Brain microvascular endothelial cell (primary cell): Measurements from ENCODE around the gene SYNE3.

Experiments used
- DNase-seq: peaks from one replicate; pipeline ENCODE4 v3.0.0-alpha.2; 2020
- H3K27ac ChIP-seq: fragments of 250-450 bp; sonication (Bioruptor Pico); 2 replicates; pipeline ENCODE4 v1.5.1; 2020; ENCODE audit warnings: mild to moderate bottlenecking, moderate library complexity
- H3K27me3 ChIP-seq: fragments of 250-450 bp; sonication (Bioruptor Pico); replicated peaks from 2 replicates; pipeline ENCODE4 v1.5.1; 2020; ENCODE audit warnings: mild to moderate bottlenecking
- H3K36me3 ChIP-seq: fragments of 250-450 bp; sonication (Bioruptor Pico); replicated peaks from 2 replicates; pipeline ENCODE4 v1.5.1; 2020; ENCODE audit warnings: mild to moderate bottlenecking
- H3K4me3 ChIP-seq: 2 replicates; pipeline ENCODE4 v1.5.1; 2011; ENCODE audit warnings: low read depth, mild to moderate bottlenecking, control low read depth, low read length, moderate library complexity
- in situ Hi-C: cut with HindIII; loops from 2 replicates; pipeline ENCODE4 v1.10.0; 2017; ENCODE audit warnings: low sequenced_read_pairs, low pct_ligation_motif_present
- TF ChIP-seq, protein P1 (sequence below): IDR thresholded peaks from 2 replicates; pipeline ENCODE4 v1.5.1; 2011; ENCODE audit warnings: low read depth, mild to moderate bottlenecking, moderate library complexity, low read length, control low read depth, inconsistent platforms; ENCODE audit errors: missing control alignments

The SYNE3 gene

DNA sequence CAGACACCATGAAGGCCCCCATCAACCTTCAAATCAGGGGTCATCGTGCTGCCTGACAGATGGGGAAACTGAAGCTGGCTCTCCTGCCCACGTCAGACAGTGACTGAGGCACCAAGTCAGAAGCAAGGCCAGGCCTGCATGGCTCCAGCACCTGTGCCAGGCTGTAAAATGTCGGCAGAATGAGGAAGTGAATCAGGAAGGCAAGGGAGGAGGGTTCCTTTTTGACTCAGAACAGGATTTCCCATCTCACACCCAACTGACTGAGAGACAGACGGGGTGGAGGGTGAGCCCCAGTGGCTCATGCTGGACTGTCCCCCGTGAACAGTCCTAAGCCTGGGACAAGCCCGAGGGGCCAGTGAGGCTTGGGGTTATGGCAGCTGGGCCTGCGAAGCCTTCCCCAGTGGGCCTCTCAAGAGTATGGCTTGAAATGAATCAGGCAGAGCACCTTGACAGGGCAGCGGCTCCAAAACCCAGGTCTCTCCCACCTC, 20.9 kb downstream of the SYNE3 start:
- Histone ChIP-seq H3K4me3 (no peak overlapping the region), H3K36me3 (no peaks in the 10 kb centered on the region), H3K27ac (no peak overlapping the region), H3K27me3 (no peaks in the 10 kb centered on the region)
- TF ChIP-seq, protein P1, sequence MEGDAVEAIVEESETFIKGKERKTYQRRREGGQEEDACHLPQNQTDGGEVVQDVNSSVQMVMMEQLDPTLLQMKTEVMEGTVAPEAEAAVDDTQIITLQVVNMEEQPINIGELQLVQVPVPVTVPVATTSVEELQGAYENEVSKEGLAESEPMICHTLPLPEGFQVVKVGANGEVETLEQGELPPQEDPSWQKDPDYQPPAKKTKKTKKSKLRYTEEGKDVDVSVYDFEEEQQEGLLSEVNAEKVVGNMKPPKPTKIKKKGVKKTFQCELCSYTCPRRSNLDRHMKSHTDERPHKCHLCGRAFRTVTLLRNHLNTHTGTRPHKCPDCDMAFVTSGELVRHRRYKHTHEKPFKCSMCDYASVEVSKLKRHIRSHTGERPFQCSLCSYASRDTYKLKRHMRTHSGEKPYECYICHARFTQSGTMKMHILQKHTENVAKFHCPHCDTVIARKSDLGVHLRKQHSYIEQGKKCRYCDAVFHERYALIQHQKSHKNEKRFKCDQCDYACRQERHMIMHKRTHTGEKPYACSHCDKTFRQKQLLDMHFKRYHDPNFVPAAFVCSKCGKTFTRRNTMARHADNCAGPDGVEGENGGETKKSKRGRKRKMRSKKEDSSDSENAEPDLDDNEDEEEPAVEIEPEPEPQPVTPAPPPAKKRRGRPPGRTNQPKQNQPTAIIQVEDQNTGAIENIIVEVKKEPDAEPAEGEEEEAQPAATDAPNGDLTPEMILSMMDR: no peak
- in situ Hi-C loops: no loop called here
- no peak for DNase-seq

DNA sequence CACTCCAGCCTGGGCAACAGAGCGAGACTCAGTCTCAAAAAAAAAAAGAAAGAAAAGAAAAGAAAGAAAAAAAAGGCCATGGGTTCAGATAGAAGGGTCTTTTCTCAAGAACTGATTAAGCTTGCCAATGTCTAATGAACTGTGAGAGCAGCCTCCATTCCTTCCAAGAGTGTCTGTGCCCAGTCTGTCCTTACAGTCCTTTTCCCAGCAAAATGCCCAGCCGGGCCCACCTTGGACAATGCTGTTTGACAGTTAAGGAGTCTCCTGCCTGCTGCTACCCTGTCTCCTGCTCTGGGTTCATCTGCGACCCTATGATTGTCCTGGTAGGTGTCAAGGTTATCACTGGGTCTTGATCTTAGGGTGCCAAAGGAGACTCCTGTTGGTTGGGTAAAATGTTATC, 21.4 kb downstream of the SYNE3 start:
- Histone ChIP-seq H3K27me3 (no peaks in the 10 kb centered on the region), H3K36me3 (no peaks in the 10 kb centered on the region), H3K4me3 (no peak overlapping the region), H3K27ac (no peak overlapping the region)
- in situ Hi-C loops: no loop called here
- no peak for DNase-seq
- TF ChIP-seq, protein P1: no peak

DNA sequence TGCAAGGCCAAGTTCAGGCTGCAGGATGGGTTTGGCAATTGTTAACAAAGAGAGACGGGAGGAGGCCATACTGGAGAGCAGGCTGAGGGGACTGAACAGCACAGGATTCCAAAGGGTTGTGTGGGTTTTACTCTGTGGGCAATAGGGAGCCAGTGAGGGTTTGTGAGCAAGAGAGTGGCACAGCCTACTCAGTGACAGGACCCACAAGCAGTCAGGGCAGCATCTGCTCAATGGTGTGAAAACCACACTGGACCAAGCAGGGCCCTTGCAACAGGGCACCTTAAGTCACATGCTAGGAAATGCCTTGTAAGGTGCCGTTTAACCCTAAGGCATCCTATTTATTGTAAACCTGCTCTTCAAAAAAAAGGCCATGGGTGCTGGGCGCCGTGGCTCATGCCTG, 22.0 kb downstream of the SYNE3 start:
- Histone ChIP-seq H3K27ac (no peak overlapping the region), H3K36me3 (no peaks in the 10 kb centered on the region), H3K27me3 (no peaks in the 10 kb centered on the region), H3K4me3 (no peak overlapping the region)
- in situ Hi-C loops: no loop called here
- DNase-seq: no peak
- TF ChIP-seq, protein P1: no peak

DNA sequence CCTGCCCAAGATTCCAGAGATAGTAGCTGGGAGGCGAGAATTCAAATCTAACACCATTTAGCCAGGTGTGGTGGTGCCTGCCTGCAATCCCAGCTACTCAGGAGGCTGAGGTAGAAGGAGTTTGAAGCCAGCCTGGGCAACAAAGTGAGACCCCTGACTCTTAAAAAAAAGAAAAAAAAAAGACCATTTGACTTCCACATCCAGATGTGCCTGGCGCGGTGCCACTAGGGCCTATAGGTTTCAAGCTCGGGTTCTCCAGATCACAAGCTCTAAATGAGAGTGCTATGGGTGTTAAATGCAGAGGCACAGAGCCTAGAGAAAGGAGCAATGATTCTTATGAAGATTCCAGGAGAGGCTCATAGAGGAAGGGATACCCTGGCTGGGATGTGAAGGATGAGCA, 22.5 kb downstream of the SYNE3 start:
- TF ChIP-seq, protein P1: no peak
- Histone ChIP-seq H3K36me3 (no peaks in the 10 kb centered on the region), H3K27ac (no peak overlapping the region), H3K27me3 (no peaks in the 10 kb centered on the region), H3K4me3 (no peak overlapping the region)
- in situ Hi-C loops: no loop called here
- DNase-seq: no peak

DNA sequence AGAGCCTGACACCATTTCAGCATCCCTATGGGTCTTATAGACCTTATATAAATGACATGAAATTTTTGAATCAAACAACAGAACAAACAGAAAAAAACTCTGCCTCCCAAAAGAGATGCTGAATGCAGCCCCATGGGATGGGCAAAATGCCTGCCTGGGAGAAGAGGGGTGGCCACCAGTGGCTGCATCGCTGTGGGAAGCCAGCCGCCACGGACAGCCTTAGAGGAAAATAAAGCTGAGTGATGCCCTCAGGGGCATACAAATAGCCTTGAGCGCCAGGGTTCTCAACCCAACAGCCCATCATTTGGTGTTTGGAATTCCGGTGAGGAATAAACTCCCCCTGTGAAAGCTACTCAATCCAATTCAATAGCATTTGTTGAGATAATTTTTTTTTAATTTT, 22.9 kb downstream of the SYNE3 start:
- no peak for DNase-seq
- no peak overlapping the region for H3K27ac ChIP-seq
- H3K36me3 ChIP-seq: no peaks in the 10 kb centered on the region
- TF ChIP-seq, protein P1: no peak
- in situ Hi-C loops: no loop called here
- no peak overlapping the region for H3K4me3 ChIP-seq
- no peaks in the 10 kb centered on the region for H3K27me3 ChIP-seq

DNA sequence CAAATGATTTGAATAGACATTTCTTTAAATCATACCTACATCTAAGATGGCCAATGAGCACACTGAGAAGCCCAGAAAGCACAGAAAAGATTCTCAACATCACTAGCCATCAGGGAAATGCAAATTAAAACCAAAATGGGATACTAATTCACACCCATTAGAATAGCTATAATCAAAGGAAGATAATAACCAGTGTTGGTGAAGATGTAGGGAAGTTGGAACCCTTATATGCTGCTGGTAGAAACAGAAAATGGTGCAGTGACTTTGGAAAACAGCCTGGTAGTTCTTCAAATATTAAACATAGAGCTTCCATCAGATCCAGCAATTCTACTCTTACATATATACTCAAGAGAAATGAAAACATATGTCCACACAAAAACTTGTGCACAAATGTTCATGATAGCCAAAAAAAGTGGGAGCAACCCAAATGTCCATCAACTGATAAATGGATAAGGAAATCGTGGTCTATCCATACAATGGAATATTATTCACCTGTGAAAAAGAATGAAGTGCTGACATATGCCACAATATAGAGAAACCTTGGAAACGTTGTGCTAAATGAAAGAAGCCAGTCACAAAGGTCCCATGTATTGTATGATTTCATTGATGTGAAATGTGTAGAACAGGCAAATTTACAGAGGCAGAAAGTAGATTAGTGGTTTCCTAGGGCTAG, 24.4 kb downstream of the SYNE3 start:
- in situ Hi-C loops: no loop called here
- H3K27ac ChIP-seq: no peak overlapping the region
- H3K36me3 ChIP-seq: no peaks in the 10 kb centered on the region
- no peak for DNase-seq
- H3K4me3 ChIP-seq: no peak overlapping the region
- TF ChIP-seq, protein P1: no peak
- no peaks in the 10 kb centered on the region for H3K27me3 ChIP-seq
